GM18951 (cell line): ENCODE measurements around the gene KRTAP19-4.
"Not testable (repeated sequence)": the region's sequence is repeated elsewhere in the genome, so short reads cannot be mapped to it uniquely, and the experiment has no call there.

ENCODE experiments used
- POLR2A ChIP-seq: IDR thresholded peaks from 4 replicates; pipeline ENCODE4 v1.6.1; 2011; ENCODE audit warnings: mild to moderate bottlenecking; ENCODE audit not compliant: insufficient read length, insufficient read depth; ENCODE audit errors: extremely low read depth
- in situ Hi-C: fragments of 300-500 bp; cut with MboI; formaldehyde crosslinking; loops from one replicate; pipeline ENCODE4 v1.12.0; 2022; ENCODE audit warnings: low sequenced_read_pairs, mixed read lengths, inconsistent platforms; ENCODE audit not compliant: unreplicated experiment

The KRTAP19-4 gene, protein sequence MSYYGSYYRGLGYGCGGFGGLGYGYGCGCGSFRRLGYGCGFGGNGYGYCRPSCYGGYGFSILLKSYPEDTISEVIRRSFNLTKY

DNA sequence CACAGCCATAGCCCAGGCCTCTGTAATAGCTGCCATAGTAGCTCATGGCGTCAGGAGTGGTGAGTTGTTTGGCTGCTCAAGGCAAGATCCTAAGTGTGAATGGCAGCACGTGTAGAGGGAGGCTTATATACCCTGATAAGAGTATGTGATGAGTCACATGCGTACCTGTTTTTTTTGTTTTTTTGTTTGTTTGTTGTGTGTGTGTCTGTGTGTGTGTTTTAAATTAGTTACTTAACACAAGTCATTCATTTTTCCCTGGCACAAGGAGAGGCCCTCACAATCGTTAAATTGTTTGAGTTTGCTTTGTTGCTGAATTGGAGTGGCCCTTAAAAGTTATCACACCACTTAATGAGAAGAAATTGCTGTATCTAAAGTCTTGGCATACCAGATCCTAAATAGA lies at the start of gene KRTAP19-4:
KRTAP19-4 (minus strand) TSS at position 101 of the 400 bp plus-strand sequence; CDS start at position 46, 55 bp downstream.
- TF ChIP-seq POLR2A, result no peak
- in situ Hi-C loops, result no loop called here

DNA sequence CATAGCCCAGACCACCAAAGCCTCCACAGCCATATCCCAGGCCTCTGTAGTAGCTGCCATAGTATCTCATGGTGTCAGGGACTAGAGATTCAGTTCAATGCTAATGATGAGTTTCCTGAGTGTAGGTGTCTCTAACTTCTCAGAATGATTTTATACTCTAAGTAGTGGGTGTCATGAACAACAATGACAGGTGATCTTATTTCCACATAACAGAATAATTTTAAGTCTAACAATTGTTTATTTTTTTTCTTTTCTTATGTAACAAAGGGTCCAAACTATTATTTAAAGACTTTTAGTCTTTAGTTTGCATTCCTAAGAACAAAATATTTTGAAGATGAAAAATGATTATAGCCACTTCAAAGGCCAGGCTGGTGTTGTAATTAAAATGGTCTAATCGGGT lies 44.8 kb upstream of the KRTAP19-4 start, which contains the start of gene KRTAP19-6:
KRTAP19-6 (minus strand) TSS at position 101 of the 400 bp plus-strand sequence; CDS start at position 70, 31 bp downstream.
- in situ Hi-C loops, result no loop called here
- no peak for TF ChIP-seq POLR2A

DNA sequence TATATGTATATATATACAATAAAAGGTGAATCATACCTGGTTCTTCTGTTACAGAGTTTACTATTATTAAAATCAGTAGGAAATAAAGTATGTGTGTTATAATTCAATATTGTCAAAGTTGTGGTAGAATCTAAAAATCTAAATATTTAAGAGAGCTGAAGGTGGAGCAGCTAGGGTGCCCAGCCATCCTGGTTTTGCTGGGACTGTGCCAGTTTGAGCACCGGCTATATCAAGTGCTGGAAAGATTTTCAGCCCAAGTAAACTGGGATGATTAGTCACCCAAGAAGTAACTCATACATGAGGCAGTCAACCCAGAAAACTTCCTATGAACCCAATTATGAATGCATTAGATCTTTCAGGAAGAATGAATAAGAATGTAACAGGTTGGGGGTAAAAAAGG lies 21.9 kb upstream of the KRTAP19-4 start:
- TF ChIP-seq POLR2A, result no peak
- in situ Hi-C loops, result no loop called here

DNA sequence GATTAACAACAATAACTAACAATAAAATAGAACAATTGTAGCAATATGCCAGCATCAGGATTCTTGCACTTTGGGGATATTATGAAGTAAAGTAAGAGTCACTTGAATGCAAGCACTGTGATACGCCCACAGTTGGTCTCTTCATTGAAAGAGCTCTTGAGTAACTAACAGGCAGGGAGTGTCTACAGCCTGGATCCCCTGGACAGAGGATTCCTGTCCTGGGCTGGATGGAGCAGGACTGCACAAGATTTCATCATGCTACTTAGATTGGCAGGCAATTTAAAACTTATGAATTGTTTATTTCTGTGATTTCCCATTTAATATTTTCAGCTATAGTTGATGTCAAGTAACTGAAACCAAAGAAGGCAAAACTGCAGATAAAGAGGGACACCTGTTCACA lies 18.7 kb upstream of the KRTAP19-4 start:
- TF ChIP-seq POLR2A, result no peak
- in situ Hi-C loops, result no loop called here

DNA sequence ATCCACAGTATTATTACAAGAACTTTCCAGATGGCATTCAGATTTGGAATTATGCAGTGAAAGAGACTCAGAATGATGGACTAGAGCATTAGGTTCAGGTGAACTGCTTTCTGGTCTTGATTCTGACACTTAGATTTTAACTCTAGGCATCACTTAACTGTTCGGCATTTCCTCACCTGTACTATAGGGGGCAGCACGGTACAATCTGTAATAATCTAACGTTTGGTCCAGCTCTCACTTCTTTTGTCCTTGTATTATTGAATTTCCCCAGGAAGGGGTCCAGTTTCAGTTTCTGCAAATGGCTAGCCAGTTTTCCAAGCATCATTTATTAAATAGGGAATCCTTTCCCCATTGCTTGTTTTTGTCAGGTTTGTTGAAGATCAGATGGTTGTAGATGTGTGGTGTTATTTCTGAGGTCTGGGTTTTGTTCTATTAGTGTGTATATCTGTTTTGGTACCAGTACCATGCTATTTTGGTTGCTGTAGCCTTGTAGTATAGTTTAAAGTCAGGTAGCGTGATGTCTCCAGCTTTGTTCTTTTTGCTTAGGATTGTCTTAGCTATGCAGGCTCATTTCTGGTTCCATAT lies 8.7 kb upstream of the KRTAP19-4 start:
- in situ Hi-C loops, result not testable (repeated sequence)

DNA sequence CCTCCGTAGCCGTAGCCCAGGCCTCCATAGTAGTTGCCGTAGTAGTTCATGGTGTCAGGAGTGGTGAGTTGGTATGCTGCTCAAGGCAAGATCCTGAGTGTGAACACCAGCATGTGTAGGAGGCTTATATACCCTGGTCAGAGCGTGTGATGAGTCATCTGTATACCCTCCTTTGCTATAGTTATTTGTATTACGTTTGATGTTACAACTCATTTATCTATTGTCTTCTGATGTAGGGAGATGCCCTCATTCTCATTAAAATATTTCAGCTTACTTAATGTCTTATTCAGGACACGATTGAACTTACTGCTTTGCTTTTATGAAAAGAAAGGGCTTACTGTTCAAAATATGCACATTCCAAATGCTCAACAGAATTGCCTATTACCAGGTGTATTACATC lies 5.1 kb upstream of the KRTAP19-4 start, which contains the start of gene KRTAP19-5:
KRTAP19-5 (minus strand) TSS at position 101 of the 400 bp plus-strand sequence; CDS start at position 50, 51 bp downstream.
- in situ Hi-C loops, result no loop called here
- TF ChIP-seq POLR2A, result no peak

DNA sequence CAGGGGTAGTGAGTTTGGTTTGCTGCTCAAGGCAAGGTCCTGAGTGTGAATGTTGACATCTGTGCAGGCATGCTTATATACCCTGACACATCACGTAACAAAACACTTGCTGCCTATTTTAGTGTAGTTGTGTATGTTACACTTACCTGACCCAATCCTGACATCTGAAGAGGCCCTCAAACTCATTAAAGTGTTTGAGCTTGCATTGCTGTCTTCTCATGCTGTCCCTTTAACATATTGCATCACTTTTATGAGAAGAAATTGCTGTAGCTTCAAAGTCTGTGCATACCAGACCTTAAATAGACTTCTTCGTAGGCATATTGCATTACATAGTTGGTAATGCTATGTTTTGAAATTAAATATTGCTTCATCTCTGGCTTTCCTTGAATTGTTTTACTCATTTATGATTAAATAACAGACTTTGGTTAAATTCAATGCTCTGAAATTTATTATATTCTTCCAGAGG lies 5.0 kb downstream of the KRTAP19-4 start, which contains the start of gene KRTAP19-3:
KRTAP19-3 (minus strand) TSS at position 51 of the 466 bp plus-strand sequence. CDS start 56 bp downstream, outside the sequence.
- in situ Hi-C loops, result no loop called here
- TF ChIP-seq POLR2A, result no peak

DNA sequence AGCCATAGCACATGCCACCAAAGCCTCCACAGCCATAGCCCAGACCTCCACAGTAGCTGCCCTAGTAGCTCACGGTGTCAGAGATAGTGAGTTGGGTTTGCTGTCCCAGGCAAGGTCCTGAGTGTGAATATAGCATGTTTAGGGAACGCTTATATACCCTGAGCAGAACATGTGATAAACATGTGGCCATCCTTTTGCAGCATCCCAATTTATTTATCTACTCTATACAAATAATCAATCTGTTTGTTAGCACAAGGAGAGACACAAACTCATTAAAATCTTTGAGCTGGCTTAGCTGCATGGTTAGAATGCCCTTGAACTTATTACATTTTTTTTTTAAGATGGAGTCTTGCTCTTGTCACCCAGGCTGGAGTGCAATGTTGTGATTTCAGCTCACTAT lies 9.6 kb downstream of the KRTAP19-4 start, which contains the start of gene KRTAP19-2:
KRTAP19-2 (minus strand) TSS at position 101 of the 400 bp plus-strand sequence; CDS start at position 13, 88 bp downstream.
- in situ Hi-C loops, result no loop called here
- TF ChIP-seq POLR2A, result no peak

DNA sequence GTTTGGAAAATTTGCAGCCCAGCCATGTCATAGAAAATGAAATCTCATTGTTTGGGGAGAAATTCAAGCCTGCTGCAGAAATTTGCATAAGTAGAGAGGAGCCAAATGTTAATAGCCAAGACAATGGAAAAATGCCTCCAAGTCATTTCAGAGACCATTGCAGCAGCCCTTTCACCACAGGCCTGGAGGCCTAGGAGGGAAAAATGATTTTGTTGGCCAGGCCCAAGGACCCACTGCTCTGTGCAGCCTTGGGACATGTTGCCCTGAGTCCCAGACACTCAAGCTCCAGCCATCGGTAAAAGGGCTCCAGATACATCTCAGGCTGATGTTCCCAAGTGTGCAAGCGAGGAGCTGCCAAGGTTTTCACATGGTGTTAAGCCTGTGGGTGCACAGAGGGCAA lies 10.8 kb downstream of the KRTAP19-4 start:
- in situ Hi-C loops, result no loop called here
- no peak for TF ChIP-seq POLR2A

DNA sequence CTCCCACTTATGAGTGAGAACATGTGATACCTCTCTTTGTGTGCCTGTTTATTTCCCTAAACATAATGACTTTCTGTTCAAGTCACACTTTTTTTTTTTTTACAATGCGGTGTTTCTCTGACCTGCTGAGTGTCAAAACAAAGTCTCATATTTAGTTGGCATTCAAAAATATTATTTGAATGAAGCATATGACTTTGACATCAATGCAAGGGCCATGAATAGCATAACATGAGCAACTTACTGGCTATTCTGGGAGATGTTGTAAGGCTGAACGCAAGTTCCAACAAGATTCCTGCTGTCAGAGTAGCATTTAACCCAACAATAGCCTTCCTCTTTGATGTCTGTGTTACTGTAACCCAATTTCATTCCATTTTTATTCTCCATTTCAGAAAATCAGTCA lies 14.8 kb downstream of the KRTAP19-4 start:
- in situ Hi-C loops, result no loop called here

DNA sequence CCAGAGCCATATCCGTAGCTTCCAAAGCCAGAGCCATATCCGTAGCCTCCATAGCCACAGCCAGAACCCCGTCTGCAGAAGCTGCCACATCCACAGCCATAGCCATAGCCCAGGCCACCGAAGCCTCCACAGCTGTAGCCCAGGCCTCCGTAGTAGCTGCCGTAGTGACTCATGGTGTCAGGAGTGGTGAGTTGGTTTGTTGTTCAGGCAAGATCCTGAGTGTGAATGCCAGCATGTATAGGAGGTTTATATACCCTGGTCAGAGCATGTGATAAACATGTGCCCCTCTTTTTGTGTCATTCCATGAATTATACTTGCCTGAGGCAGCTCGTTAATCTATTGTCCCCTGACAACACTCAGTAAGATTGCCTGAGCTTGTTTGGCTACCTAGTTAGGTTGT lies 16.8 kb downstream of the KRTAP19-4 start, which contains the start of gene KRTAP19-1:
KRTAP19-1 (minus strand) TSS at position 223 of the 400 bp plus-strand sequence; CDS start at position 173, 50 bp downstream.
- in situ Hi-C loops, result no loop called here
- no peak for TF ChIP-seq POLR2A

More for the DNA sequence above, 14.8 kb downstream of the KRTAP19-4 start:
- TF ChIP-seq POLR2A, result no peak

DNA sequence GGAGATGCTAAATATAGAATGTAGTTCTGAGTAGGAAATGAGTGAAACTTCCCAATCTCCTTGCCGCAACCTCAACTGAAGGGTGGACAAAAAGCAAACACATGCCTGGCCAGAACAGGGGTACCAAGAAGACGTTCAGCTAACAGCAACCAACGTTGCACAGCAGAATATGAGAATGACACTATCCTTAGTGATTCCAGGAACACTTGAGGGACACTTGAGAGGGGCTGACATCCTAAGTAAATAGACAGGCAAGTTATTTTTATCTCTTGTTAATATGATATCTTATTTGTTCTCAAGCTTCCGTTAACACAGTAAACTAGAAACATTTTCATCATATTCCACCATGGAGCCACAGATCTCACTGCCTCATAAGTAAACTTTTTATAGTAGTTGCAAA lies 17.7 kb downstream of the KRTAP19-4 start:
- in situ Hi-C loops, result no loop called here
- no peak for TF ChIP-seq POLR2A

DNA sequence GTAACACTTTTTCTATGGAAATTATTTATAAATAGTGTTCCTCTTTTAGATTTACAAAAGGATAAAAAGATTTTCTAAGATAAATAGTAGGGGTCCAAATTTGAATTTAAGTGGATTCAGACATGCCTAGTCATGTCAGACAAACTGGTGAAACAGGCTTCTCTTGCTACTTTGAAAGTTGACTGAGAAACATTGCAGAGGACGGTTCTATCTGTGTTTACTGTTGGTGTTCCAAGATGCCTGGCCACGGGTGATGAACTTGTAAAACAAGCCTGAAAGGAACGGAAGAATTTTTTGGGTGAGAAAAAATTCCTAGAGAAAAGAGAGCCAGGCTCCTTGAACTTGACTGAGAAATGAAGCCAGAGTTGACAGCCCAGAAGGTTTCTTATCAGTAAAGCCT lies 19.0 kb downstream of the KRTAP19-4 start:
- in situ Hi-C loops, result no loop called here
- TF ChIP-seq POLR2A, result no peak
